ENCODE measurements around the gene NUP205.
"Not testable (repeated sequence)": the region's sequence is repeated elsewhere in the genome, so short reads cannot be mapped to it uniquely, and the experiment has no call there.

The NUP205 gene

GRCh38 chr7:135665042-135665441, 107.3 kb downstream of the NUP205 start:
- Histone ChIP-seq H2AFZ (ENCODE audit: low read length) (no peak overlapping the region), H3K23ac (ENCODE audit: low read depth, low read length, poor library complexity) (no peak overlapping the region), H2BK120ac (ENCODE audit: low read depth, low read length) (no peak overlapping the region), H3K79me1 (ENCODE audit: low read depth, low read length) (peaks cover 10% of the 10 kb centered on the region), H2BK15ac (ENCODE audit: low read length) (no peak overlapping the region), H2BK12ac (ENCODE audit: low read length) (no peak overlapping the region), H4K8ac (ENCODE audit: low read depth, low read length) (no peak overlapping the region), H3K9ac (ENCODE audit: low read depth, low read length, poor library complexity) (no peak overlapping the region), H4K91ac (ENCODE audit: low read depth, low read length, poor library complexity) (no peak overlapping the region), H3K14ac (ENCODE audit: low read length) (no peak overlapping the region), H3K27me3 (ENCODE audit: control insufficient read depth in 3 of 3, insufficient read depth in 3 of 3, low read depth in 1 of 3, low read length in 3 of 3) (no peaks in the 10 kb centered on the region), H3K18ac (ENCODE audit: low read length) (no peak overlapping the region), H2AK5ac (ENCODE audit: low read depth, low read length) (no peak overlapping the region), H3K4me2 (ENCODE audit: insufficient read depth, low read length, poor library complexity, severe bottlenecking) (no peak overlapping the region), H3K4me3 (ENCODE audit: low read length in 2 of 2) (no peak overlapping the region), H3K9me3 (replicated peaks in 1 of 2; ENCODE audit: control insufficient read depth in 2 of 2, insufficient read depth in 1 of 2, low read depth in 1 of 2, low read length in 2 of 2) (peaks cover 4 to 13% of the 10 kb centered on the region in 2 donors), H3K36me3 (replicated peaks in 1 of 2; ENCODE audit: control insufficient read depth in 2 of 2, insufficient read depth in 2 of 2, low read length in 2 of 2) (peaks cover 4 to 35% of the 10 kb centered on the region in 2 donors), H3K4ac (ENCODE audit: low read length) (no peak overlapping the region), H2BK5ac (ENCODE audit: low read length) (no peak overlapping the region), H3K4me1 (ENCODE audit: control insufficient read depth in 2 of 2, insufficient read depth in 1 of 2, low read depth in 1 of 2, low read length in 2 of 2) (peaks cover 0 to 4% of the 10 kb centered on the region in 2 donors), H3K27ac (replicated peaks; ENCODE audit: low read length) (no peak overlapping the region)
- no CpG with 5 or more reads among the region's 3 CpGs for WGBS, 2 donors (ENCODE audit: extremely low coverage in 2 of 2, insufficient read length in 2 of 2, insufficient replicate concordance in 1 of 2)
- DNase-seq (ENCODE audit: low spot score): no peak

DNA sequence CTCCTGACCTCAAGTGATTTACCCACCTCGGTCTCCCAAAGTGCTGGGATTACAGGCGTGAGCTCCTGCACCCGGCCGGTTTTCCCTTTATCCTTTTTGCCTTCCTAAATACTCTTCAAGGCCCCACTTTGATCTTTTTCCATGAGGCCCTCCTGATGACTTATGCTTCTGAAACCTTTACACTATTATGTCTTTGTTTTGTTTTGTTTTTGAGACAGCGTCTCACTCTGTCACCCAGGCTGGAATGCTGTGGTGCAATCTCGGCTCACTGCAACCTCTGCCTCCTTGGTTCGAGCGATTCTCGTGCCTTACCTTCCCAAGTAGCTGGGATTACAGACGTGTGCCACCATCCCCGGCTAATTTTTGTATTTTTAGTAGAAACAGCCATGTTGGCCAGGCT, 108.4 kb downstream of the NUP205 start:
- Histone ChIP-seq H4K91ac (ENCODE audit: low read depth, low read length, poor library complexity) (no peak overlapping the region), H3K9me3 (replicated peaks in 1 of 2; ENCODE audit: control insufficient read depth in 2 of 2, insufficient read depth in 1 of 2, low read depth in 1 of 2, low read length in 2 of 2) (peaks cover 4 to 13% of the 10 kb centered on the region in 2 donors), H3K36me3 (replicated peaks in 1 of 2; ENCODE audit: control insufficient read depth in 2 of 2, insufficient read depth in 2 of 2, low read length in 2 of 2) (peaks cover 4 to 35% of the 10 kb centered on the region in 2 donors), H3K27ac (replicated peaks; ENCODE audit: low read length) (no peak overlapping the region), H3K4ac (ENCODE audit: low read length) (no peak overlapping the region), H2BK5ac (ENCODE audit: low read length) (no peak overlapping the region), H3K18ac (ENCODE audit: low read length) (no peak overlapping the region), H3K27me3 (ENCODE audit: control insufficient read depth in 3 of 3, insufficient read depth in 3 of 3, low read depth in 1 of 3, low read length in 3 of 3) (no peaks in the 10 kb centered on the region), H4K8ac (ENCODE audit: low read depth, low read length) (no peak overlapping the region), H3K14ac (ENCODE audit: low read length) (no peak overlapping the region), H3K9ac (ENCODE audit: low read depth, low read length, poor library complexity) (no peak overlapping the region), H3K4me3 (ENCODE audit: low read length in 2 of 2) (no peak overlapping the region), H2BK12ac (ENCODE audit: low read length) (no peak overlapping the region), H3K79me1 (ENCODE audit: low read depth, low read length) (peaks cover 10% of the 10 kb centered on the region), H2AFZ (ENCODE audit: low read length) (no peak overlapping the region), H3K4me2 (ENCODE audit: insufficient read depth, low read length, poor library complexity, severe bottlenecking) (no peak overlapping the region), H2BK15ac (ENCODE audit: low read length) (no peak overlapping the region), H2BK120ac (ENCODE audit: low read depth, low read length) (no peak overlapping the region), H3K23ac (ENCODE audit: low read depth, low read length, poor library complexity) (no peak overlapping the region), H3K4me1 (ENCODE audit: control insufficient read depth in 2 of 2, insufficient read depth in 1 of 2, low read depth in 1 of 2, low read length in 2 of 2) (peaks cover 0 to 4% of the 10 kb centered on the region in 2 donors), H2AK5ac (ENCODE audit: low read depth, low read length) (no peak overlapping the region)
- no CpG with 5 or more reads among the region's 11 CpGs for WGBS, 2 donors (ENCODE audit: extremely low coverage in 2 of 2, insufficient read length in 2 of 2, insufficient replicate concordance in 1 of 2)
- DNase-seq (ENCODE audit: low spot score): no peak

DNA sequence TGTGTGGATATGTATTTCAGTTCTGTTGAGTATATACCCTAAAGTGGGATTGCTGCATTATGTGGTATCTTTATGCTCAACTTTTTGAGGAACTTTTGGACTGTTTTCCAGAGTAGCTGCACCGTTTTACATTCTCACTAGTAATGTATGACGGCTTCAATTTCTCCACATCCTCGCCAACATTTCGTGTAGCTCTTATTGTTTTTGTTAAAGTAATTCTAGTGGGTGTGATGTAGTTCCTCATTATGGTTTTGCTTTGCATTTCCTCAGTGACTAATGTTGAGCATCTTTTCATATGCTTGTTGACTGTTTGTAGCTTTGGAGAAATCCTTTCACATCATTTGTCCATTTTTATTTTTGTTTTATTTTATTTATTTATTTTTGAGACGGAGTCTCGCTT, 109.1 kb downstream of the NUP205 start:
- Histone ChIP-seq H3K9me3 (replicated peaks in 1 of 2; ENCODE audit: control insufficient read depth in 2 of 2, insufficient read depth in 1 of 2, low read depth in 1 of 2, low read length in 2 of 2) (peaks cover 4 to 13% of the 10 kb centered on the region in 2 donors), H3K27ac (replicated peaks; ENCODE audit: low read length) (no peak overlapping the region), H2BK120ac (ENCODE audit: low read depth, low read length) (no peak overlapping the region), H2BK15ac (ENCODE audit: low read length) (no peak overlapping the region), H2BK12ac (ENCODE audit: low read length) (no peak overlapping the region), H4K91ac (ENCODE audit: low read depth, low read length, poor library complexity) (no peak overlapping the region), H2AK5ac (ENCODE audit: low read depth, low read length) (no peak overlapping the region), H3K4me3 (ENCODE audit: low read length in 2 of 2) (no peak overlapping the region), H3K4me1 (ENCODE audit: control insufficient read depth in 2 of 2, insufficient read depth in 1 of 2, low read depth in 1 of 2, low read length in 2 of 2) (peaks cover 0 to 2% of the 10 kb centered on the region in 2 donors), H2BK5ac (ENCODE audit: low read length) (no peak overlapping the region), H4K8ac (ENCODE audit: low read depth, low read length) (no peak overlapping the region), H3K14ac (ENCODE audit: low read length) (no peak overlapping the region), H3K27me3 (ENCODE audit: control insufficient read depth in 3 of 3, insufficient read depth in 3 of 3, low read depth in 1 of 3, low read length in 3 of 3) (no peaks in the 10 kb centered on the region), H3K18ac (ENCODE audit: low read length) (no peak overlapping the region), H3K4me2 (ENCODE audit: insufficient read depth, low read length, poor library complexity, severe bottlenecking) (no peak overlapping the region), H3K36me3 (replicated peaks in 1 of 2; ENCODE audit: control insufficient read depth in 2 of 2, insufficient read depth in 2 of 2, low read length in 2 of 2) (peaks cover 4 to 35% of the 10 kb centered on the region in 2 donors), H3K4ac (ENCODE audit: low read length) (no peak overlapping the region), H3K23ac (ENCODE audit: low read depth, low read length, poor library complexity) (no peak overlapping the region), H2AFZ (ENCODE audit: low read length) (no peak overlapping the region), H3K79me1 (ENCODE audit: low read depth, low read length) (peaks cover 10% of the 10 kb centered on the region), H3K9ac (ENCODE audit: low read depth, low read length, poor library complexity) (no peak overlapping the region)
- WGBS, 2 donors (ENCODE audit: extremely low coverage in 2 of 2, insufficient read length in 2 of 2, insufficient replicate concordance in 1 of 2): no CpG with 5 or more reads among the region's 6 CpGs
- no peak for DNase-seq (ENCODE audit: low spot score)

- WGBS, 2 donors (ENCODE audit: extremely low coverage in 2 of 2, insufficient read length in 2 of 2, insufficient replicate concordance in 1 of 2): no CpG with 5 or more reads among the region's 1 CpG
- not testable (repeated sequence) for H3K27me3 ChIP-seq (ENCODE audit: control insufficient read depth in 3 of 3, insufficient read depth in 3 of 3, low read depth in 1 of 3, low read length in 3 of 3); H3K27ac ChIP-seq (replicated peaks; ENCODE audit: low read length); H3K9ac ChIP-seq (ENCODE audit: low read depth, low read length, poor library complexity); H2AFZ ChIP-seq (ENCODE audit: low read length); H2BK5ac ChIP-seq (ENCODE audit: low read length); H3K4me2 ChIP-seq (ENCODE audit: insufficient read depth, low read length, poor library complexity, severe bottlenecking); H3K14ac ChIP-seq (ENCODE audit: low read length); H2BK120ac ChIP-seq (ENCODE audit: low read depth, low read length); H3K4ac ChIP-seq (ENCODE audit: low read length); H3K79me1 ChIP-seq (ENCODE audit: low read depth, low read length); H3K18ac ChIP-seq (ENCODE audit: low read length); DNase-seq (ENCODE audit: low spot score); H3K4me3 ChIP-seq (ENCODE audit: low read length in 2 of 2); H3K23ac ChIP-seq (ENCODE audit: low read depth, low read length, poor library complexity); H4K8ac ChIP-seq (ENCODE audit: low read depth, low read length); H3K4me1 ChIP-seq (ENCODE audit: control insufficient read depth in 2 of 2, insufficient read depth in 1 of 2, low read depth in 1 of 2, low read length in 2 of 2); H2AK5ac ChIP-seq (ENCODE audit: low read depth, low read length); H2BK15ac ChIP-seq (ENCODE audit: low read length); H2BK12ac ChIP-seq (ENCODE audit: low read length); H4K91ac ChIP-seq (ENCODE audit: low read depth, low read length, poor library complexity)
- Histone ChIP-seq H3K36me3 (replicated peaks in 1 of 2; ENCODE audit: control insufficient read depth in 2 of 2, insufficient read depth in 2 of 2, low read length in 2 of 2) (peaks cover 4 to 35% of the 10 kb centered on the region in 2 donors), H3K9me3 (replicated peaks in 1 of 2; ENCODE audit: control insufficient read depth in 2 of 2, insufficient read depth in 1 of 2, low read depth in 1 of 2, low read length in 2 of 2) (peaks cover 4 to 13% of the 10 kb centered on the region in 2 donors)
Observed at GRCh38 chr7:135667626-135668025, 109.9 kb downstream of the NUP205 start.

Measured in neuronal stem cell (in vitro differentiated cells).